PC-9 (cell line): ENCODE measurements around the gene AVEN. TPM values are rescaled to one million over a fixed set of nuclear protein-coding genes. Genes with fewer than 3 reads are reported as not detected.

Source experiments
- BruUV-seq: library from RNA; stranded (reverse); fragments of 400-500 nt; replicated peaks from 2 replicates; lab custom pipeline; 2021; lab: Mats Ljungman, UMichigan
- CTCF ChIA-PET: fragments of 300-600 bp; sonication (Branson Sonifier 250); formaldehyde crosslinking; loops from one replicate; lab custom pipeline; 2022; ENCODE audit warnings: antibody characterized with exemption; lab: Charles Lee
- POLR2A ChIA-PET: fragments of 300-600 bp; sonication (Branson Sonifier 250); formaldehyde crosslinking; loops from one replicate; lab custom pipeline; 2022; ENCODE audit warnings: antibody characterized with exemption; ENCODE audit not compliant: unreplicated experiment; lab: Charles Lee
- DNase-seq, 2 experiments: peaks; one replicate each; pipeline versions ENCODE4 v3.0.0 to v3.0.0-alpha.2; 2015 to 2022; ENCODE audit warnings: mixed read lengths in 1 of 2
- H2AFZ ChIP-seq: fragments of 200-600 bp; sonication (generic); 2 replicates; pipeline ENCODE4 v1.8.1; 2017; ENCODE audit warnings: antibody characterized with exemption
- H3F3A ChIP-seq: fragments of 200-600 bp; sonication (generic); 2 replicates; pipeline ENCODE4 v1.8.1; 2017; ENCODE audit warnings: antibody characterized with exemption, mild to moderate bottlenecking, low read depth; ENCODE audit not compliant: insufficient read depth
- H3K27ac ChIP-seq: fragments of 200-600 bp; sonication (generic); 2 replicates; pipeline ENCODE4 v1.6.1; 2016; ENCODE audit warnings: mixed run types
- H3K27me3 ChIP-seq: fragments of 200-600 bp; sonication (generic); 2 replicates; pipeline ENCODE4 v1.6.1; 2016; ENCODE audit warnings: low read depth, mixed run types; ENCODE audit not compliant: insufficient read depth
- H3K36me3 ChIP-seq: fragments of 200-600 bp; sonication (generic); 2 replicates; pipeline ENCODE4 v1.6.1; 2016; ENCODE audit warnings: low read depth, mixed run types
- H3K4me1 ChIP-seq: fragments of 200-600 bp; sonication (generic); replicated peaks from 2 replicates; pipeline ENCODE4 v1.6.1; 2016; ENCODE audit warnings: mixed run types; ENCODE audit not compliant: insufficient read depth
- H3K4me2 ChIP-seq: fragments of 200-600 bp; sonication (generic); 2 replicates; pipeline ENCODE4 v1.6.1; 2017; ENCODE audit warnings: mixed run types
- H3K4me3 ChIP-seq: fragments of 200-600 bp; sonication (generic); 2 replicates; pipeline ENCODE4 v1.6.1; 2016; ENCODE audit warnings: mixed run types
- H3K79me2 ChIP-seq: fragments of 200-600 bp; sonication (generic); 2 replicates; pipeline ENCODE4 v1.6.1; 2017; ENCODE audit warnings: low read depth, mixed run types
- H3K9me2 ChIP-seq: fragments of 200-600 bp; sonication (generic); 2 replicates; pipeline ENCODE4 v1.8.1; 2017; ENCODE audit warnings: mild to moderate bottlenecking; ENCODE audit not compliant: insufficient read depth
- H3K9me3 ChIP-seq: fragments of 200-600 bp; sonication (generic); 2 replicates; pipeline ENCODE4 v1.8.1; 2016; ENCODE audit warnings: low read depth; ENCODE audit not compliant: insufficient read depth
- H4K20me1 ChIP-seq: fragments of 200-600 bp; sonication (generic); 2 replicates; pipeline ENCODE4 v1.8.1; 2017; ENCODE audit not compliant: insufficient read depth
- CTCF ChIP-seq: fragments of 200-600 bp; sonication (generic); conservative IDR thresholded peaks from 2 replicates; pipeline ENCODE4 v1.6.1; 2017; ENCODE audit warnings: mixed run types, antibody characterized with exemption, mild to moderate bottlenecking, moderate library complexity
- EZH2 ChIP-seq: fragments of 200-600 bp; sonication (generic); IDR thresholded peaks from 2 replicates; pipeline ENCODE4 v1.8.0; 2017; ENCODE audit warnings: antibody characterized with exemption, low read depth
- intact Hi-C: fragments of 100-400 bp; cut with micrococcal nuclease; formaldehyde crosslinking; loops from one replicate; pipeline ENCODE4 v1.10.0; 2022; ENCODE audit not compliant: unreplicated experiment
- total RNA-seq: library from RNA; stranded (reverse); gene quantifications from 2 replicates; pipeline ENCODE4 v1.2.3, GENCODE V29; 2021

Gene AVEN
- total RNA-seq, 1 experiment from 2014 or later, result 8.7 TPM

GRCh38 chr15:34049112-34049511, 10.1 kb upstream of the AVEN start:
- no TSS peak for BruUV-seq
- H3K27ac ChIP-seq, result peak overlapping the region; percentile 44
- no peaks in the 10 kb centered on the region for H3K27me3 ChIP-seq
- 0 out of 2 replicates have a peak overlapping the region, but pooled peaks have one; percentile 1 for H2AFZ ChIP-seq
- TF ChIP-seq CTCF (no peak), EZH2 (no peak)
- no peak overlapping the region; the same call in 1 of the 2 replicates for H3K4me3 ChIP-seq
- POLR2A ChIA-PET, result interaction anchor here (0.7 to 0.8 kb wide), 3 partner anchors 10 to 832 kb away, joined by 3 to 6 read pairs (median 5); partner anchors contain the start of gene AVEN
- peak overlapping the region; percentile 45 for H3K4me2 ChIP-seq
- no peaks in the 10 kb centered on the region for H3K9me2 ChIP-seq
- CTCF ChIA-PET, result no interaction called here
- peaks cover 22% of the 10 kb centered on the region for H3K4me1 ChIP-seq
- H3F3A ChIP-seq, result peaks cover 15% of the 10 kb centered on the region; the same call in 1 of the 2 replicates
- H3K9me3 ChIP-seq, result no peaks in the 10 kb centered on the region; the same call in 1 of the 2 replicates
- intact Hi-C loops, result no loop called here
- H3K36me3 ChIP-seq, result no peaks in the 10 kb centered on the region
- peak; percentile 28 to 77 for DNase-seq
- no peaks in the 10 kb centered on the region for H3K79me2 ChIP-seq
- H4K20me1 ChIP-seq, result no peaks in the 10 kb centered on the region

GRCh38 chr15:34047893-34048775, 9.1 kb upstream of the AVEN start:
- Histone ChIP-seq H3K4me3 (no peak overlapping the region), H3K79me2 (no peaks in the 10 kb centered on the region), H3F3A (peaks cover 15% of the 10 kb centered on the region; the same call in 1 of the 2 replicates), H3K9me3 (no peaks in the 10 kb centered on the region; the same call in 1 of the 2 replicates), H4K20me1 (no peaks in the 10 kb centered on the region), H3K36me3 (no peaks in the 10 kb centered on the region), H3K9me2 (no peaks in the 10 kb centered on the region), H3K27me3 (no peaks in the 10 kb centered on the region), H3K4me2 (peak overlapping the region; percentile 45; the same call in 1 of the 2 replicates), H3K27ac (peak overlapping the region; percentile 44; the same call in 1 of the 2 replicates), H2AFZ (no peak overlapping the region), H3K4me1 (peaks cover 22% of the 10 kb centered on the region)
- no peak for DNase-seq
- BruUV-seq, result no TSS peak
- CTCF ChIA-PET, result no interaction called here
- intact Hi-C loops, result no loop called here
- no peak for TF ChIP-seq EZH2
- TF ChIP-seq CTCF, result no peak
- POLR2A ChIA-PET, result no interaction called here

- Histone ChIP-seq H3K4me2 (no peak overlapping the region), H3K27ac (no peak overlapping the region), H3K27me3 (no peaks in the 10 kb centered on the region), H3K36me3 (no peaks in the 10 kb centered on the region), H4K20me1 (no peaks in the 10 kb centered on the region), H3K79me2 (no peaks in the 10 kb centered on the region), H3K4me3 (no peak overlapping the region), H3F3A (peaks cover 15% of the 10 kb centered on the region; the same call in 1 of the 2 replicates), H2AFZ (no peak overlapping the region), H3K9me2 (no peaks in the 10 kb centered on the region), H3K4me1 (peaks cover 22% of the 10 kb centered on the region), H3K9me3 (no peaks in the 10 kb centered on the region; the same call in 1 of the 2 replicates)
- TF ChIP-seq EZH2 (no peak), CTCF (no peak)
- intact Hi-C loops, result no loop called here
- ChIA-PET CTCF (no interaction called here), POLR2A (interaction anchor here (0.6 kb wide), 1 partner anchor 178 kb away, joined by 7 read pairs; no protein-coding TSS in a partner anchor)
- DNase-seq, result no peak
- BruUV-seq, result no TSS peak
These were observed 7.6 kb upstream of the AVEN start for GRCh38 chr15:34046471-34047145.
